ENCODE data around the gene RPP25L. TPM values are rescaled to one million over a fixed set of nuclear protein-coding genes. Genes with fewer than 3 reads are reported as not detected.

RPP25L gene
- polyA plus RNA-seq, 4 donors, result 13.1 to 30.3 (median 26.7) TPM

DNA sequence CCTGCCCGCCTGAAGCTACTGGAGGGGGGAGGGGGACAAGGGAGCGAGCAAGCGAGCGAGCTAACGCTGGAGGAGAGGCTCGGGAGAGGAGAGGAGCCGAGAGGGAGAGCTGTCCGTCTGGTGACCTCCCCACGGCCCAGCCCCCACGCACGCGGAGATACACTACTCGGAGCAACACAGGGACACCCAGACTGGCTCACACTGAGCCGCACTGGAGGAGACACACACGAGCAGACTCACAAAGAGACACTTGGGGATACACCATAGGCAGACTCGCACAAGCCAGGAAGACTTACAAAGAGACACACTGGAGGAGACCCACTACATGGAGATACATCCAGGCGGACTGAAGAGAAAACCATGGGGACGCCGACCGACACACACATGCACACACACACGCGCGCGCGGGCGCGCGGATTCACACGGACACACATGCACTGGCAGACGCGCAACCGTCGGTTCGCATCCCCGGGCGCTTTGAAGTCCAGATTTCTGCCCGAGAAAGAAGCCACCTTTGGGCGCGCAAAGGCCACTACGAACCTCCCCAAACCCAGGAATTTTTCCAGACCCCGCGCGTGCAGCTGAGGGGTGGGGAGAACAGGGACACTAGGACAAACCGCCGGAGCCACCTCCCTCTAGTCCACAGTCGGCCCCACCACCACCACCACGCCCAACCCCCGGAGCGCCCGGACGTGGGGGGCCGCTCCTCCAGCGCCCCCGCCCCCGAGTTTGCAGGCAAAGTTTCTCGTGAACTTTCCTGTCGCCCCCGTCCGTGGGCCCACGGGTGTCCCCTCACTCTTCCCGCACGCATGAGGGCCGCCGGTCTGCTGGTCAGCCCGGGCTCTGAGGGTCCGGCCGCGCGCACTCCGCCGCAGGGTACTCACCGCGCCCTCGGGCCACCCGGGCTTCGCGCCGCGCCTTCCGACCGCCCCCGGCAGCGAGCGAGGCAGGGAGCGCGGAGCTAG is 22.9 kb downstream of the RPP25L start:
- DNase-seq (ENCODE audit: low read depth in 4 of 4, low spot score in 3 of 4), result no peak

DNA sequence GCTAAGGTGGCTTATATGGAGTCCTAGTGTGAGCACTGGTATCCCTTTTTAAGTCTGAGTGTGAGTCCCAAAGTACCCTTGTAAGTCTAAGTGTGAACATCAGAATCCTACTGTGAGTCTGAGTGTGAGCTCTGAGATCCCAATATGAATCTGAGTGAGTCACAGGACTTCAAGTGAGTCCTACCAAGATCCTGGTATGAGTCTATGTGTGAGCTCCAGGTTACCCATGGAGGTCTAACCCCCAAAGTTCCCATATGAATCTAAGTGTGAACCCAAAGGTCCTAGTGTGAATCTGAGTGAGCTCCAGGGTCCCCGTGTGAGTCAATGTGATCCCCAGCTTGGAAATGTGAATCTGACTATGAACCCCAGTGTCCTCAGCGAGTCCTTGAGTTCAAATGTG is 24.6 kb downstream of the RPP25L start:
- DNase-seq (ENCODE audit: low read depth in 4 of 4, low spot score in 3 of 4), result no peak

DNA sequence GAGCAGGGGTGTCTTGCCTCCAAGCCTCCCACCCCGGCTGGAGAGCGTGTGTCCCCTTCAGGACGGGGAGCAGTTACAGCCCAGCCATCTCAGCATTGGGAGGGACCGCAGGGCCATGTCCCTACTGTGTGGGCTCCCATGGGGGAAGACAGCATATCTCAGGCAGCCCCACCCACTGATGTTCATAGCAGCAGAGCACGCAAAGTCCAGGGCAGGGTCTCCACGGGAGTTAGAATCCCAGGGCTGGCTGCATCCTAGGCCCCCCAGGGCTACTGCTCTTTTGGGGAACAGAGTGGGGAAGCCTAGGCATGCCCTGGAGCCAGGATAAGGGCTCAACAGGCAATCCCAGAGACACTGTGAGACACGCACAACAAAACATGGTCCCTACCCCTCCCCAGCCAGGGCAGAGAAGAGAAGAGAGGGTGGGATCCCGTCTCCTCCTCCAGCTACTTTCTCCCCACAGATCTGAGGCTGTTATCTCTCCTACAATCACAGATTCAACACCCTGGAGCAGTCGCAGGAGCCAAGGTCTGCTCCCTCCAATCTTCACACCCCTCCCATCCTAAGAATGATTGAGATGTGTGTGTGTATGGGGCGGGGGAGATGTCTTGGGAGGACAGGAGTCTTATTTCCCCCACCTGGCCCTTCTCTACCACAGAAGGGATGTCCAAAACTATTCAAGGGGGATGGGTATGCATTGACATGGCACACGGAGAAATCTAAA is 25.8 kb downstream of the RPP25L start:
- no peak for DNase-seq (ENCODE audit: low read depth in 4 of 4, low spot score in 3 of 4)

DNA sequence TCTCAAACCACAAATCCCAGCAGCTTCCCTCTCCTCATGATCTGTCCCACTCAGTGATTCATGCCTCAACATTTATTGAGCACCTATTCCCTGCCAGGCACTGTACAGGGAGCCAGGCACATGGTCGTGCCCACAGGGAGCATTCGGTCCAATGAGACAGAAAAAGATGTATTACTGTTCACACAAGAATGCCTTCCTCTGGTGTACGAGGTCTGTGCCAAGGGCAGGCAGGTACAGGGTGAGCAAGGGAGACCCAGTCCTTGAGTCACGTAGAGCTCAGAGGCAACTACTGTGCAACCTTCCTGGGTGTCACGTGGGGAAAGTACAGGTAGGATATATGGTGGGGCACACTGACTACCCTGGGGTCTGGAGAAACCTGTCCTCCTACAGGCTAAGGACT is 26.9 kb downstream of the RPP25L start:
- no peak for DNase-seq (ENCODE audit: low read depth in 4 of 4, low spot score in 3 of 4)

DNA sequence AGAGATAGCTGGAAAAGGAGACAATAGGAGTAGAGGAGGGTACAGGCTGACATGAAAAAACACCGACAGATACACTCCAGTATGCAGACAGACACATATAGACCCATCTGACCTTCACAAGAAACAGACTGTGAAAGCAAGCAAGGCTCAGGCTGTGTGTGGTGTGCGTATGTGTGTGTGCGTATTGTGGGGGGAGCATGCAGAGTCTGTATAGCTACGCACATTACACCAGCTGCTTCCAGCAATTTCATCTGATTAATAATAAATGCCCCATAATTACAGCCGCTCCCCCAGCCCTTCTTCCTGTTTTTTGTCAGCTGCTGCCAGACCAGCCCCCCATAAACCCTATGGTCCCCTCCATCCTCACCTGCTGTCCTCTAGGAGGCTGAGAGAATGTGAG is 29.1 kb downstream of the RPP25L start:
- DNase-seq (ENCODE audit: low read depth in 4 of 4, low spot score in 3 of 4), result no peak

DNA sequence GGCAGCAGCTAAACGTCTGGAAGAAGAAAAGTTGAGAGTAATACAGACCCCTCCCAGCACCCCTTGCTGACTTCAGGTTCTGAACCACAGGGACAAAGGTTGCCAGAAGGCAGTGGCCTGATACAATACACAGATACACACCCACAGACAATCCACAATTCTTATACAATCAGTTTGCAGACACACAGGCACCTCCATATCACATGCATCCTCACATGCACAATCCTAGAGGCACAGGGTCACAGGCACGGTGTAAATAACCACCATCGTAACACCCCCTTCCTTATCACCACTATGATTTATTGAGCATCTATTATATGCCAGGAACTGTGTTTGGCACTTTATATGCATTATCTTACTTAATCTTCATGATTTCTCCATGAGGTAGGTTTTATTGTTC is 30.6 kb downstream of the RPP25L start:
- no peak for DNase-seq (ENCODE audit: low read depth in 4 of 4, low spot score in 3 of 4)

DNA sequence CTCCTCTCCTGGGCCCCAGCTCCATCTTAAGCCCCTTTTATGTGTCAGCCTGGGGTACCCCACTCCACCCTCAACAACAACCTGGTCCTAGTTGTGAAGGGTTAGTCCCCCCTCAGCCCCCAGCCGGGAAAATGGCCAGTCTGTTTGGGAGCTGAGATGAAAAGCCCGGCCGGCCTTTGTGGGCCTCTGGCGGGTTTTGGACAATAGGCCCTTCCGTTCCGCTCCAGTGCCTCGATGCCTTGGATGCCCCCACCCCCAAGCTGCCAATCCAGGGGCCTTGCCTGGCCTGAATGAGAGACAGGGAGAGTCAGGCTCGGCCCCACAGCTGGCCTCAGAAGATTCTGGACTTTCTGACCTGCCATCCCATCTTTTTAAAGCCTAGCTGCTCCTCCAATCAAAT is 31.5 kb downstream of the RPP25L start:
- DNase-seq (ENCODE audit: low read depth in 4 of 4, low spot score in 3 of 4), result no peak

DNA sequence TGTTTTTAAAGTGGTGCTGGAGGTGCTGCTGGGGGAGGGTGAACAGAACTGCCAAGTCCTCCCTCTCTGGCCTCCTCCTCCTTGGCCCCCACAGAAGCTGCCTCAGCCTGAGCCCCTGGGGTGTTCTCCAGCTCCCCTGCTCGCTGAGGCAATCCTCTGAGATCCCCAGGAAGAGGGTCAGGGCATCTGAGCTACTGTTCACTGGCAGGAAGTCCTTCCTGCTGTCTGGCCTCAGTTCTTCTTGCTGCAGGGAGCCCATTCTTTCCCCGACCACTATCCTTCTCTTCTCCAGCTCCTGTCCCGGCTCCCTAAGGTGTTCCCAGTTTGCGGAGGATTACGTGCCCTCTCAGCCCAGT is 32.1 kb downstream of the RPP25L start:
- no peak for DNase-seq (ENCODE audit: low read depth in 4 of 4, low spot score in 3 of 4)

DNA sequence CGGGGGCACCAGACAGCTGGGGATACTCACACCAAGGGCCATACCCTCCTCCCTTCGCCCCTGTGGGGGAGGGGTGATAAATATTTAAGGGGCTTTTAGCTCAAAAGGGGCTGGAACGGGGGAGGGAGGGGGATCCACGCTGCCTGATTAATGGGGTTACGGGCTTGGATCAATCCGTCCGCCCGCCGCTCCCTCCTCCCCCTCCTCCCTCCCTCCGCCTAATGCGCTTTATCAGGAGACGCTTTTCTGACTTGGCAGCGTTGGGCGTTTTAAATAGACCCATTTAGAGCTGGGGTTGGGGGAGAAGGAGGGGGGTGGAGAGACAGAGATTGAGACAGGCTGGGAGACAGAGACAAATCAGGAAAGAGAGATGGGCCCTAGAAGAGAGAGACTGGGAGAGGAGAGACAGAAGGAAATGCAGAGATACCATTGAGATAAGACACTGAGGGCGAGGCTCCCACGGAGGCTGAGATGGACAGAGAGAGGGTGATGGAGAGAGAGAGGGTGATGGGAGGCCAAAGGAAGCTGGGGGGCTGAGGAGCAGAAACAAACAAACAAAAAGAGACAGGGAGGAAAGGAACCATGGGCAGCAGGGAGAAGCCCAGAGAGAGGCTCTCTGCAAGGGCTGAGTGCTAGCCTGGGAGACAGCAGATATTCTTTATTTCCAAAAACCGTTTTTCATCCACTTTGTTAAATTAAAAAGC is 32.6 kb downstream of the RPP25L start:
- no peak for DNase-seq (ENCODE audit: low read depth in 4 of 4, low spot score in 3 of 4)

DNA sequence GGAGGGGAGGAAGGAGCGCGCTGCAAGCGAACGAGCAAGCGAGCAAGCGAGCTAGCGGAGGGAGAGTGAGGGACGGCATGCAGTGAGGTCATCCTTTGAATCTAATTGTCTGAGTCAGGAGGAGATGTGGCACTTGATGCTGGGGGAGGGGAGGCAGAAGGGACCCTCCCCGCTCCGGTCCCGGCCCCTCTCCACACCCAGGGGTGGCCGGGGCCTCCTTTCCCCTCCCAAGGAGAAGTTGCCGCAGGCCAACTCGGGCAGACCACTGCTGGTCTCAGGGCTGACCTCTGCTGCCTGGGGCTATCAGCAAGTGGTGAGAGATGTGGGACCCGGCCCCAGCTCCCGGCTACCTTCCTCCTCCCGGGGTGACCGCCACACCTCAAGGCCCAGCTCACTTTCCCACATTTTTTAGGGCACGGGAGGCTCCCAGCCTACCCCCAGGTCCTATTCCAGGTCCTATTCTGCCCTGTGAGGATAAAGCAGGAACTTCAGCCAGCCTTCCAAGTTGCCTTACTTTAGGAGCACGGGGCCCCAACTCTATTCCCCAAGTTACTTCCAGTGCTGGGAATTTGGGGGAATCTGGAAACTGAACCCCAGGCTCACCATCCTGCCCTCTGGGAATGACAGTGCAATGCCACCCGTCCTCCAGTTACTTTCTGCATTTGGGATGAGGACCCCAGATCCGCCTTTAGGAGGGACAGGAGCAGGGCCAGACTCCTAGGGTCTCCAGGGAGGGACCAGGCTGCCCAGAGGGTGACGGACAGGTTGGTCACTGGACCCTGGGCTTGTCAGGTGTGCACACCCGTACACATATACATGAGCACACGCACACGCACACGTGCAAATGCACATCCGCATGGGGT is 33.4 kb downstream of the RPP25L start:
- DNase-seq (ENCODE audit: low read depth in 4 of 4, low spot score in 3 of 4), result no peak

DNA sequence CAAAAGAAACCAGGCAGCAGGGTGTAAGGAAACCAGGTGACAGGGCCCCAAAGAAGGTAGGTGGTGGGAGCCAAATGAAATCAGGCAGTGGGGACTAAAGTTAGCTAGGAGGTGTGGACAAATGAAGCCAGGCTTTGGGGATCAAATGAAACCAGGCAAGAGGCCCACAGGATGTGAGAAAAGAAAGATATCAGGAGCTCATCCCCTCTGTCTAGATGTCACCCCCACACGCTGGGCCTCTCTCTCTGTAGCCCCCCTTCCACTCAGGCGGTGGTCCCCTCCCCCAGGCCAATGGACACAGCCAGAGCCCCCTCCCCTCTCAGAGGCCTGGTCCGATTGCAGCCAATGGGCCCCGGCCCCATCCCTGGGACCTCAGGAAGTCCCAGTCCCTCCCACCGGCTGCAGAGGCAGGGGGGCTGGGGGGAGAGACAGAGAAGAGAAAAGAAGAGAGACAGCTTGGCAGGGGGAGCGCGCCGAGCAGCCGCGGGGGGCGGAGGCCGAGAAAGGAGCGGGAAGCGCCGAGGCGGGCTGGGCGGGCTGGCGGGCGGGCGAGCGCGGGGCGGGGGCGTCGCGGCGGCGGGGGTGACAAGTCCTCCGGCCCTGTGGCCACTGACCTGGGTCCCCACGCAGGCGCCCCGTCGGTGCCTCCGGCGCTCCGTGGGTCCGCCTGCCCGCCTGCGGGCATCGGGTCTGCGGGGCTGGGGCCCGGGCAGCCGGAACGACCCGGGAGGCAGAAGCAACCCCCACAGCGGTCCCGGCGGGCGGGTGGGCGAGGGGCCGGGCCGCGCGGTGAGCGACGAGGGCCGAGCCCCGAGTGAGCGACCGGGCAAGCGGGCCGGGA is 34.3 kb downstream of the RPP25L start:
- peak in 1 of 4 donors; percentile 71 for DNase-seq (ENCODE audit: low read depth in 4 of 4, low spot score in 3 of 4)

DNA sequence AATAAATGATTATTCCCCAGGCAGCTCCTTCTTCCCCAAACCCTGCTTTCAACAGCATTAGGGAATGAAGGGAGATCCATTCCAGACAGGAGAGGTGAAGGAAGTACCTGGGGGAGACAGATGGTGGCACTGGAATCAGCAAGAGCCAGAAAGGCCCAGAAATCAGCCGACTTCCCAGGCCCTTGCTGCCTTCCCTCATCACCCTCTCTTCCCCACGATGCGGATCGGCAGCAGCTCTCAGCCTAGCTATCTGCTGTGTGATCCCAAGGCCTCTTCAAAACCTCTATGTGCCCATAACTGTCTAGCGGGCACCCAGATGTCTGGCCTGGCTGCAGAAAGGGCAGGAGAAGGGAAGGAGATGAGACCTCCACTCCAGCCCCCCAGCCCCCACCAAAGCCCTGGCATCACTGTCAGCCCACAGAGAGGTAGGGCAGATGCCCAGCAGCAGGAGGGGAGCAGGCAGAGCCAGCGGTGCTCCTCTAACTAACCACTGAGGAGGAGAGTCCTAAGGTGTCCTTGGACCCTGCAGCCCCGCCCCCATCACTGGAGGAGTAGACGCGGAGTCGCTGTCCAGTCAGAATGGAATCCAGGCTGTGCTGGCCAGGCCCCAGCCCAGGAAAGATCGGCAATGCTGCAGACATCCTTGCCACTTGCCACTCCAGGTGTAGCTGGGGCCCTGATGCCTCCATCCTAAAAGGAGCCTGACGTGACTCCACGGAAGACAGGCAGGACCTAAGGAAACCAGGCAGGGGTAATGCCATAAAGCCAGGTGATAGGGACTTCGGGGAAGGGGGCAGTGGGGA is 35.1 kb downstream of the RPP25L start:
- DNase-seq (ENCODE audit: low read depth in 4 of 4, low spot score in 3 of 4), result no peak

DNA sequence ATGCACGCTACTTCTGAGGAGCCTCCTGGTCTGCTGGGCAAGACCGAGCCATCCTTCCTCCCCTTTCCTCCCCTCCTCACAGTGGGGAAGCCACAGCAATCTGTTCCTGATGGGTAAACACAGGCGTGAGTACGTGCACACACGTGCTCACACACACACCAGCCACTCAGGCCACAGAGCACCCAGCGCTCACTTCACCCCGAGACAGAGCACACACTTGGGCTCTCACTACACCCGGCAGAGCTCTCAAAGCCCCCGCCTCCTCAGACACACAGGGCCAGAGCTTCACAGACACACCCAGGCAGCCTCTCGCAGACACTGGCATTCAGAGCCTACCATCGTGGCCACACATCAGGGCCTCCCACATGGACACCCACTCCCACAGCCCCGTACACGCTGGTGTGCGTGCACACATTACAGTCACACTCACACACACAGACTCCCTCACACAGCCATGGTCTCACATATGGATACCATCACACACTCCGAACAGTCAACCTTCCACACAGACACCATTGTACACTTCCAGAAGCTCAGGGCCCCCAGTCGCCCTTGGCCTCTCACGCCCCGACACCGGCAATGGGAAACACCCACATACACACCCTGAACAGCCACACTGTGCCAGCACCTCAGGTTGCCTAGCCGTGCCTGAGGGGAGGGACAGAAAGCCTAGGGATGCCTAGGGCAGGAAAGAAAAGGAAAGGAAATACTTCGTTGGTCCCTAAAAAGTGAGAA is 35.9 kb downstream of the RPP25L start:
- DNase-seq (ENCODE audit: low read depth in 4 of 4, low spot score in 3 of 4), result no peak

DNA sequence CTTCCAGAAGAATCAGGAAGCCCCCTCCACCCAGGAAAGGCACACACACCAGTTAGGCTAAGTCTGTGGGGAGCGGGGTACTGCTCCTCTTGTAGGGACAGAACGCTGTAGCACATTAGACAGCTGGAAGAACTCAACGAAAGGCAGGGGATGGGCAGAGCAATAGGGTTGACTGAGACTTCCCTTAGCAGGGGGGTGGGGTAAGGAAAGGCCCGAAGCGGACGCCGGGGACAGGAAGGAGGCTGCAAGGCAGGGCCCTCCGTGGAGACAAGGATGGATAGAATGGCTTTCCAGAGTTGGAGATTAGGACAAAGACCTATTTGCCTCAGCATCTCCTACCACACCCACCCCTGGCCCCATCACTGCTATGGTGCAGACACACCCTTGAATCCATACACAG is 36.7 kb downstream of the RPP25L start:
- no peak for DNase-seq (ENCODE audit: low read depth in 4 of 4, low spot score in 3 of 4)

DNA sequence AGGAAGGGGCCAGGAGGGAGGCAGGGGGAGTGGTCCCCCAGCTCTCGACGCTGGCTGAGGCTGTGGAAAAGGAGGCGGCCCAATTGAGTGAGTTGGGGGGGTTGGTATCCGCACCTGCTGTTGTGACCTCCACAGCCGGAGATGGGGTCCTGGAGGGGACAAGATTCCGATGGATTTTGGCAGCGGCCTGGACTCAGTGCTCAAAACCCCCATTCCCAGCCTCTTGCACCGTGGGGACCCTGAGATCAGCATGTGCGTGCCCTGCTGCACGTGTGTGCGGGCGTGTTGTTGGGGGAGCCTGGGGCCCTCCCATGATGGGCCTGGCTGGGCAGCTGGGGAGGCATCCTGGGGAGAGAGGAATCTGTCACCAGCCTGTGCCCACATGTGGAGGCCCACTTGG is 37.3 kb downstream of the RPP25L start:
- no peak for DNase-seq (ENCODE audit: low read depth in 4 of 4, low spot score in 3 of 4)

DNA sequence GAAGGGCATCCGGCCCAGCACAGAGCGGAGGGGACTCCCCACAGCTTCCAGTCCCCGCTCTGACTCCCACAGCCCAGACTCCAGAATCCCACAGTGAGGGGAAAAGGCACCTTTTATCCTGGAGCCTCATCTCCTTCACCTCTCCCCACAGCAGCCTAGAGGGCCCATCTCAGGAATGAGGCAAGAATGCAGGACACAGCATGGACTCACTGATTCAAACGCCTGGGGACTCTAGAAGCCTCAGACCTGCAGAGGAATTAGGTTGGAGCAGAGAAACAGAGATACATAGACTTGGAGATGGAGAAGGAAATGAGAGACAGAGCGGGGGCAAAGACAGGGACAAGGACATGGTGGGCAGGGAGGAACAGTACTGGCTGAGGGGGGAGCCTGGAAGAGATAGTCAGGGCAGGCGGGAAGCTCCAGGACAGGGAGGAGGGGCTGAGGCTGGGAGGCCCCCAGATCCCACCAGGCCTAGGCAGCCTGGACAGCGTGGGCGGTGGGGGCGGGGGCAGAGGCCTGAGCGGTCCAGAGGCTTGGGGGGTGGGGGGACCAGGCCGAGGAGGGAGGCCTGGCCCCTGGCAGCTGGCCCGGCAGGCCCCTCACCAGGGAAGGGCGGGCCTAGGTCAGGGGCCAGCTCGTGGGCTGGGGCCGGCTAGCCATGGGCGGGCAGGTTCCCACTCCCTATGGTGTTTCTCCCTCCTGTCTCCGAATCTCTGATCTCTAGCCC is 38.1 kb downstream of the RPP25L start:
- no peak for DNase-seq (ENCODE audit: low read depth in 4 of 4, low spot score in 3 of 4)

DNA sequence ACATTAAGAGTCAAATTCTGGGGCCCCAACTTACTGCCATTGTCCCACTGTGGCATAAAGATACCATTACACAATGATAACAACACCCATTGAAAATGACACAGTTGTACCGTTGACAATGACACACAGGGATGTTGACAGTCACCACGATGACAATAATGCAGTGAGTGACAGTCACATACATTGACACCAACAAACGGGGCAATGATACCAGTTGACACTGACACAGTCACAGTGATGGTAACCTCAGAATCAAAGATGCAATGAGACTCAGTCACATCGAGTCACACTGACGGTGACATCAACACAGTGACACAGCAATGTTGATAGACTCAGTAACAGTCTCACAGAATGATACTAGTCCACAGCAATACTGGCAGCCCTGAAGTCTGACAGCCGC is 39.3 kb downstream of the RPP25L start:
- no peak for DNase-seq (ENCODE audit: low read depth in 4 of 4, low spot score in 3 of 4)
